ENCODE data around the gene FOXO3.

DNA sequence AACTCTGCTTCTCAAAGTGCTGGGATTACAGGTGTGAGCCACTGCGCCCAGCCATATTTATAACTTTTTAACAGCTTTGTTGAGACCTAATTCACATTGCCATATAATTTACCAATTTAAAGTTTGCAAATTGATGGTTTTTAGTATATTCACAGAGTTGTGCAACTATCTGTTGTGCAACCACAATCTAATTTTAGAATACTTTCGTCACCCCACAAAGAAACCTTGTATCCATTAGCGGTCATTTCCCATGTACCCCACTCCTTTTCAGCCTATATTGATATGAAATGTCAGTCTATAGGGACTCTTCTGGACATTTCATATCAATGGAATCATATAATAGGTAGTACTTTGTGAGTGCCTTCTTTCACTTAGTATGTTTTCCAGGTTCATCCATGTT lies 55.8 kb downstream of the FOXO3 start:
- TF ChIP-seq, protein P1, sequence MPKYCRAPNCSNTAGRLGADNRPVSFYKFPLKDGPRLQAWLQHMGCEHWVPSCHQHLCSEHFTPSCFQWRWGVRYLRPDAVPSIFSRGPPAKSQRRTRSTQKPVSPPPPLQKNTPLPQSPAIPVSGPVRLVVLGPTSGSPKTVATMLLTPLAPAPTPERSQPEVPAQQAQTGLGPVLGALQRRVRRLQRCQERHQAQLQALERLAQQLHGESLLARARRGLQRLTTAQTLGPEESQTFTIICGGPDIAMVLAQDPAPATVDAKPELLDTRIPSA (CRISPR knock-in tag; IDR thresholded peaks at IDR 0.05; ENCODE audit: borderline replicate concordance) = no peak
- TF ChIP-seq KDM6A (CRISPR knock-in tag; IDR thresholded peaks at IDR 0.05; ENCODE audit: low read depth) (no peak), CREB1 (IDR thresholded peaks at IDR 0.05) (no peak), CREB1 (CRISPR knock-in tag; IDR thresholded peaks at IDR 0.05) (no peak), TRIM24 (CRISPR knock-in tag; IDR thresholded peaks at IDR 0.05) (no peak), ZBTB8A (CRISPR knock-in tag; IDR thresholded peaks at IDR 0.05; ENCODE audit: borderline replicate concordance, low read depth) (no peak), EP300 (IDR thresholded peaks at IDR 0.05; ENCODE audit: low read depth in 2 of 2, low read length in 2 of 2) (no peak), EP300 (CRISPR knock-in tag; IDR thresholded peaks at IDR 0.05; ENCODE audit: borderline replicate concordance) (no peak), NR2C2 (CRISPR knock-in tag; IDR thresholded peaks at IDR 0.05; ENCODE audit: borderline replicate concordance) (no peak), NR1H2 (CRISPR knock-in tag; IDR thresholded peaks at IDR 0.05; ENCODE audit: borderline replicate concordance, low read depth) (no peak), SP2 (CRISPR knock-in tag; IDR thresholded peaks at IDR 0.05) (no peak), YY1 (IDR thresholded peaks at IDR 0.05; ENCODE audit: insufficient read depth, insufficient replicate concordance, low read depth, low read length) (no peak), POLR2A (IDR thresholded peaks at IDR 0.05; ENCODE audit: insufficient read depth in 1 of 2, low read depth in 2 of 2, low read length in 2 of 2) (no peak)
- TF ChIP-seq, protein P2, sequence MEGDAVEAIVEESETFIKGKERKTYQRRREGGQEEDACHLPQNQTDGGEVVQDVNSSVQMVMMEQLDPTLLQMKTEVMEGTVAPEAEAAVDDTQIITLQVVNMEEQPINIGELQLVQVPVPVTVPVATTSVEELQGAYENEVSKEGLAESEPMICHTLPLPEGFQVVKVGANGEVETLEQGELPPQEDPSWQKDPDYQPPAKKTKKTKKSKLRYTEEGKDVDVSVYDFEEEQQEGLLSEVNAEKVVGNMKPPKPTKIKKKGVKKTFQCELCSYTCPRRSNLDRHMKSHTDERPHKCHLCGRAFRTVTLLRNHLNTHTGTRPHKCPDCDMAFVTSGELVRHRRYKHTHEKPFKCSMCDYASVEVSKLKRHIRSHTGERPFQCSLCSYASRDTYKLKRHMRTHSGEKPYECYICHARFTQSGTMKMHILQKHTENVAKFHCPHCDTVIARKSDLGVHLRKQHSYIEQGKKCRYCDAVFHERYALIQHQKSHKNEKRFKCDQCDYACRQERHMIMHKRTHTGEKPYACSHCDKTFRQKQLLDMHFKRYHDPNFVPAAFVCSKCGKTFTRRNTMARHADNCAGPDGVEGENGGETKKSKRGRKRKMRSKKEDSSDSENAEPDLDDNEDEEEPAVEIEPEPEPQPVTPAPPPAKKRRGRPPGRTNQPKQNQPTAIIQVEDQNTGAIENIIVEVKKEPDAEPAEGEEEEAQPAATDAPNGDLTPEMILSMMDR (CRISPR knock-in tag; IDR thresholded peaks at IDR 0.05) = no peak
- TF ChIP-seq, protein P3, sequence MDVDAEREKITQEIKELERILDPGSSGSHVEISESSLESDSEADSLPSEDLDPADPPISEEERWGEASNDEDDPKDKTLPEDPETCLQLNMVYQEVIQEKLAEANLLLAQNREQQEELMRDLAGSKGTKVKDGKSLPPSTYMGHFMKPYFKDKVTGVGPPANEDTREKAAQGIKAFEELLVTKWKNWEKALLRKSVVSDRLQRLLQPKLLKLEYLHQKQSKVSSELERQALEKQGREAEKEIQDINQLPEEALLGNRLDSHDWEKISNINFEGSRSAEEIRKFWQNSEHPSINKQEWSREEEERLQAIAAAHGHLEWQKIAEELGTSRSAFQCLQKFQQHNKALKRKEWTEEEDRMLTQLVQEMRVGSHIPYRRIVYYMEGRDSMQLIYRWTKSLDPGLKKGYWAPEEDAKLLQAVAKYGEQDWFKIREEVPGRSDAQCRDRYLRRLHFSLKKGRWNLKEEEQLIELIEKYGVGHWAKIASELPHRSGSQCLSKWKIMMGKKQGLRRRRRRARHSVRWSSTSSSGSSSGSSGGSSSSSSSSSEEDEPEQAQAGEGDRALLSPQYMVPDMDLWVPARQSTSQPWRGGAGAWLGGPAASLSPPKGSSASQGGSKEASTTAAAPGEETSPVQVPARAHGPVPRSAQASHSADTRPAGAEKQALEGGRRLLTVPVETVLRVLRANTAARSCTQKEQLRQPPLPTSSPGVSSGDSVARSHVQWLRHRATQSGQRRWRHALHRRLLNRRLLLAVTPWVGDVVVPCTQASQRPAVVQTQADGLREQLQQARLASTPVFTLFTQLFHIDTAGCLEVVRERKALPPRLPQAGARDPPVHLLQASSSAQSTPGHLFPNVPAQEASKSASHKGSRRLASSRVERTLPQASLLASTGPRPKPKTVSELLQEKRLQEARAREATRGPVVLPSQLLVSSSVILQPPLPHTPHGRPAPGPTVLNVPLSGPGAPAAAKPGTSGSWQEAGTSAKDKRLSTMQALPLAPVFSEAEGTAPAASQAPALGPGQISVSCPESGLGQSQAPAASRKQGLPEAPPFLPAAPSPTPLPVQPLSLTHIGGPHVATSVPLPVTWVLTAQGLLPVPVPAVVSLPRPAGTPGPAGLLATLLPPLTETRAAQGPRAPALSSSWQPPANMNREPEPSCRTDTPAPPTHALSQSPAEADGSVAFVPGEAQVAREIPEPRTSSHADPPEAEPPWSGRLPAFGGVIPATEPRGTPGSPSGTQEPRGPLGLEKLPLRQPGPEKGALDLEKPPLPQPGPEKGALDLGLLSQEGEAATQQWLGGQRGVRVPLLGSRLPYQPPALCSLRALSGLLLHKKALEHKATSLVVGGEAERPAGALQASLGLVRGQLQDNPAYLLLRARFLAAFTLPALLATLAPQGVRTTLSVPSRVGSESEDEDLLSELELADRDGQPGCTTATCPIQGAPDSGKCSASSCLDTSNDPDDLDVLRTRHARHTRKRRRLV (CRISPR knock-in tag; IDR thresholded peaks at IDR 0.05) = no peak
- TF ChIP-seq, protein P4, sequence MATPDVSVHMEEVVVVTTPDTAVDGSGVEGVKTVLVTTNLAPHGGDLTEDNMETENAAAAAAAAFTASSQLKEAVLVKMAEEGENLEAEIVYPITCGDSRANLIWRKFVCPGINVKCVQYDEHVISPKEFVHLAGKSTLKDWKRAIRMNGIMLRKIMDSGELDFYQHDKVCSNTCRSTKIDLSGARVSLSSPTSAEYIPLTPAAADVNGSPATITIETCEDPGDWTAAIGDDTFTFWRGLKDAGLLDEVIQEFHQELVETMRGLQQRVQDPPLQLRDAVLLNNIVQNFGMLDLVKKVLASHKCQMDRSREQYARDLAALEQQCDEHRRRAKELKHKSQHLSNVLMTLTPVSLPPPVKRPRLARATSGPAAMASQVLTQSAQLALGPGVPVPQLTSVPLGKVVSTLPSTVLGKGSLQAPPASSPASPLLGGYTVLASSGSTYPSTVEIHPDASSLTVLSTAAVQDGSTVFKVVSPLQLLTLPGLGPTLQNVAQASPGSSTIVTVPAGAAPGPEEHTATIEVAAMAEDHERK (CRISPR knock-in tag; IDR thresholded peaks at IDR 0.05; ENCODE audit: low read depth) = no peak
